GM18499 (cell line): Measurements from ENCODE around the gene CNNM2.
"Not testable (repeated sequence)": the region's sequence is repeated elsewhere in the genome, so short reads cannot be mapped to it uniquely, and the experiment has no call there.

ENCODE experiments used
- ATAC-seq: cut with Tn5 transposase; IDR thresholded peaks from one replicate; pipeline ENCODE4 v1.9.1; 2021; ENCODE audit warnings: moderate number of reproducible peaks; ENCODE audit not compliant: insufficient read depth, unreplicated experiment

CNNM2 gene

GRCh38 chr10:102923601-102924000, 5.5 kb downstream of the CNNM2 start:
- no peak for ATAC-seq

DNA sequence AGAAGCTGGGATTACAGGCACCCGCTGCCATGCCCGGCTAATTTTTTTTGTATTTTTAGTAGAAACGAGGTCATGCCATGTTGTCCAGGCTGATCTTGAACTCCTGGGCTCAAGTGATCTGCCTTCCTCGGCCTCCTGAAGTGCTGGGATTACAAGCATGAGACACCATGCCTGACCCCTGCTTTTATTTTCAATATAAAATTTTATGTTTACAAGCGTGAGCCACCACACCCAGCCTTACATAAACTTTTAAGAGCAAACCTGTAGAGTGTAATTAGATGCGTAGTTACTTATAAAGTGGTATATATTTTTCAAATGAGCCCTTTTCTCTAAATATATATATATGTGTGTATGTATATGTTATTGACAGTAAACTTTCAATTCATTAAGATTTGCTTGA, 8.7 kb downstream of the CNNM2 start:
- no peak for ATAC-seq

DNA sequence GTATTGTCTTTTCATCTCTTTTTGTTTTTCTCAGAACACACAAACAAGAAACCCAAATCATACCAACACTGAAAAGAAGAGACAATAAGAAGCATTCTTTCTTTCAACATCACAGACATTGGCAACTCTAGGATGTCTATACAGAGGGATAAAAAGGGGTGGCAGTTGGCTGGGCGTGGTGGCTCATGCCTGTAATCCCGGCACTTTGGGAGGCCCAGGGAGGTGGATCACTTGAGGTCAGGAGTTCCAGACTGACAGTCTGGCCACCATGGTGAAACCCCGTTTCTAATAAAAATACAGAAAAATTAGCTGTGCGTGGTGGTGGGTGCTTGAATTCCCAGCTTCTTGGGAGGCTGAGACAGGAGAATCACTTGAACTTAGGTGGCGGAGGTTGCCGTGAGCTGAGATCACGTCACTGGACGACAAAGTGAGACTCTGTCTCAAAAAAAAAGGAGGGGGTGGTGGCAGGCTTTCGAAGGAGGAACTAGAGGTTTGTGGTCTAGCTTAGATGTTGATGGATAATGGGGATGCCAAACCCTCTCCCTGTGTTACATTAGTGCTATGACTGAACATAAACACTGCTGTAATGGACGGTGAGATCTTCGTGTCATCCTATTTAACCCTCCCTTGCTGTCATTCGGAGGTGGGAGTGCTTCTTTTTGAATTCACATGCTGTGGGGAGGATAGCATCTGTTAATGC, 9.4 kb downstream of the CNNM2 start:
- ATAC-seq = no peak

DNA sequence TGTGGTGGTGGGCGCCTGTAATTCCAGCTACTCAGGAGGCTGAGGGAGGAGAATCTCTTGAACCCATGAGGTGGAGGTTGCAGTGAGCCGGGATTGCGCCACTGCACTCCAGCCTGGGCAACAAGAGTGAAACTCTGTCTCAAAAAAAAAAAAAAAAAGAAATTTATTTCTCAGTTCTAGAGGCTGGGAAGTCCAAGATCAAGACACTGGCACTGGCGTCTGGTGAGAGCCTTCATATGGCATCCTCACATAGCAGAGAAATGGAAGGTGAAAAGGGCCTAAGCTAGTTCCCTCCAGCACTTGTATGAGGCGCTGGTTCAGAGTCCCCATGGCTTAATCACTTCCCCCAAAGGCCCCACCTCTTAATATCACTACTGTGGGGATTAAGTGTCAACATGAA, 10.3 kb downstream of the CNNM2 start:
- not testable (repeated sequence) for ATAC-seq

DNA sequence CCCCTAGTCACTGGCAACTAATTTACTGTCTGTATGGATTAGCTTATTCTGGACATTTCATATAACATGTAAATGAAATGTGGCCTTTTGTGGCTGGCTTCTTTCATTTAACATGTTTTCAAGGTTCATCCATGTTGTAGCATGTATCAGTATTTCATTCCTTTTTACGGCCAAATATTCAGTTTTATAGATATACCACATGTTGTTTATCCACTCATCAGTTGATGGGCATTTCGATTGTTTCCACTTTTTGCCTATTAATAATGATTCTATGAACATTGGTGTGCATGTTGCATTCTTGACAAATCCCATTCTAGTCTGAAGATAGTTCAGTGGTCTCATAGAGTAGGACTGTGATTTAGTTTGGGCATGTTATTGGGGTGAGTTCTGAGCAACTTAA, 12.6 kb downstream of the CNNM2 start:
- ATAC-seq = no peak

DNA sequence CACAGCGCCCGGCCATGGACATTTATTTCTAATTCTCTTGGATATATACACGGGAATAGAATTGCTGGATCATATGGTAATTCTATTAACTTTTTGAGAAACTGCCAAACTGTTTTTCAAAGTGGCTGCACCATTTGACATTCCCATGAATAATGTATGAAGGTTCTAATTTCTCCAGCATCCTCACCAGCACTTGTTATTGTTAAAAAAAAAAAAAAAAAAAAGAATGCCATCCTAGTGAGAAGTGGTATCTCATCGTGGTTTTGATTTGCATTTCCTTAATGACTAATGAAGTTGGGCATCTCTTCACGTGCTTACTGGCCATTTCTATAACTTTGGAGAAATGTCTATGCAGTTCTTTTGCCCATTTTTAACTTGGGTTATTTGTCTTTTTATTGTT, 13.5 kb downstream of the CNNM2 start:
- ATAC-seq = no peak

- ATAC-seq = no peak
Measured at GRCh38 chr10:102935505-102935904, 17.4 kb downstream of the CNNM2 start.

GRCh38 chr10:102935939-102936605, 18.0 kb downstream of the CNNM2 start:
- ATAC-seq = no peak

DNA sequence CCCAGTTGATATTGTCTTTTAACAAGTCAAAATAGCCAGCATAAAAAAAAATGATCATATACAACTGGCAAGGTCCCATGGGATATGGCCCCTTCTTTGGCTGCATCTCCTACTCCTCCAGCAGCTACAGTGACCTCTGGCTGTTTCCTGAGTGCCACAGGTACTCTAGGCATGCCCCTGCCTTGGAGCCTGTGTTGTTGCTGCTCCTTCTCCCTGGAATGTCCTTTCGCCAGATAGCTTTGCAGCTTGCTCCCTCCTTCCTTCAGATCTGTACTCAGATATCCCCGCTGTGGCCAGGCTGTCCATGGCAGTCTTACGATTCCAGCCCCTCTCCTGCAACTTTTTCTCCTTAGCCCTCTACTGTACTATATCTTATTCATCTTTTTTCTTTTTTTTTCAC, 23.3 kb downstream of the CNNM2 start:
- ATAC-seq = no peak

- ATAC-seq = no peak
Measured at GRCh38 chr10:102945449-102945848, 27.4 kb downstream of the CNNM2 start.

- no peak for ATAC-seq
Measured at GRCh38 chr10:102945962-102946361, 27.9 kb downstream of the CNNM2 start.

DNA sequence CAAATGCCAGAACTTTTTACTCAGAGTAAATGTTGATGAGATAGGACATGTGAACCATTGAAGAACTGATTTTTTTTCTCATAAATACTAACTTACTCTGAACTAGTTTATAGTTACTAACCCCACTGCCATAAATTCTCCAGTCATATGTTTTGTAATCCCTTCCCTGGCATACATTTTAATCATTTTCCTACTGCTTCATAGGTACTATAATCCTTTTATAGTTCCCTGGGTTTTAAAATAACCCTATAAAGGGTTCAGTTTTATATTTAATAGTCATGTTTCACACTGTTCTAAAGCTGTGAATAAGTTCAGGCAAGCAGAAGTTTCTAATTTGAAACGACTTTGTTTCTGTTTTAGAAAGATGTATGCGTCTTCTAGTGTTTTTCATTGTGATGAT, 28.9 kb downstream of the CNNM2 start:
- no peak for ATAC-seq

GRCh38 chr10:102948176-102948575, 30.1 kb downstream of the CNNM2 start:
- no peak for ATAC-seq

- ATAC-seq = no peak
Measured at GRCh38 chr10:102948786-102949185, 30.7 kb downstream of the CNNM2 start.

- no peak for ATAC-seq
Measured at GRCh38 chr10:102949916-102950315, 31.8 kb downstream of the CNNM2 start.

DNA sequence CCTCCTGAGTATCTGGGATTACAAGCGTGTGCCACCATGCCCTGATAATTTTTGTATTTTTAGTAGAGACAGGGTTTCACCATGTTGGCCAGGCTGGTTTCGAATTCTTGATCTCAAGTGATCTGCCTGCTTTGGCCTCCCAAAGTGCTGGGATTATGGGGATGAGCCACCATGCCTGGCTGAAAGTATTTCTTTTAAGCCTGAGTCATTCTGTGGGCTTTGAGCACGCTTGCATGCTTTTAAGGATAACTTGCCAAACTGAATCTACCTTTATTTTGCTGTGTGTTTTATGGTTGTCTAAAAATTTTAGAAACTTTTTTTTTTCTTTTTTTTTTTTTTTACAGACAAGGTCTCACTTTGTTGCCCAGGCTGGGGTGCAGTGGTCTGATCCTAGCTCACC, 33.2 kb downstream of the CNNM2 start:
- ATAC-seq = no peak

- ATAC-seq = no peak
Measured at GRCh38 chr10:102959360-102959759, 41.3 kb downstream of the CNNM2 start.

GRCh38 chr10:102960157-102960556, 42.1 kb downstream of the CNNM2 start:
- no peak for ATAC-seq

DNA sequence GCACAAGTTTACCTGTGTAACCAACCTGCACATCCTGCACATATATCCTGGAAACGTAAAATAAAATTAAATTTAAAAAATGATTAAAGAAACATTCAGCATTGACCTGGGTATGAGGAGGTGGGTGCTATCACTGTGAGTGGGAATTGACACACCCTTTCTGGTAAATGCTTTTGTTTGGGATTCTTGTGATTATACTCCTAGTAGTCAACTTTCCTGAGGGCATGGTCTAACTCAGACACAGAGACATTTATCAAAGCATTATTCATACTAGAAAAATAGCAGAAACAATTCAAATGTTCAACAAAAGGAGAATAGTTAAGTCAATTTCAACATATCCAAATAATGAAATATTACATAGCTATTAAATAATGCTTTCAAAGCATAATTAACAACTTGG, 44.2 kb downstream of the CNNM2 start:
- no peak for ATAC-seq

DNA sequence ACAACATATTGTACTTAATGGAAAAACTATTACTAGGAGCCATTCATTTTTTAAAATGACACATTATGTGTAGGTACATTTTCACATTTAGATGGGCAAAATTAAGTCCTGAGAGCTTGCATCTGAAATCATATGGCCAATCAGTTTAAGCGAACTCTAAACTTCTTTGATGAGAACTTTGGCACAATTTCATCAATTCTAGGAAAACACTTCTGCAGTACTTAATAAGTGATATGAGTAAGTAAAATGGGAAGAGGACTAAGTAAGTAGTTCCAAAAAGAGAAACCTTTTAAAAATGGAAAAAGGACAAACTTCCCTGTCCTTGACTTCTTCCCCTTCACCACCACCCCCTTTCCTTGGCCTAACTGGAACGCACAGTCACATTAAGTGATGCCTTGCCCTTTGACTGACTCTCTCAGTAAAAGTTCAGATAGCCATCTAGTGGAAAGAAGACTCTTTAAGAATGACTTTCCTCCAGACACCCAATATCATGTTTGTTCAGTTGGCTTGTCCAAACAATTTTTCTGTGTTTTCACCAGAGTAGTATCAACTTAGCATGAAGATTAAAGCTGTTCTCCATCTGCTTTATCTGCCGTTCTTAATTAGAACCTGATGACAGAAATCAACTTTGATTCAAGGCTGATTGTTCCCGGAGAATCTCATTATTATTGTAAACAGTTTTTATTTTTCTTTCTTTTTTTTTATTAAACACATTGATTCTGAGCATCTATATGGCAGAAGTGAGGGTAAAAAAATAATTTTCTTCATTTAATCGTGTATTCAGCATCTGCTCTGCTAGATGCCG, 45.1 kb downstream of the CNNM2 start:
- no peak for ATAC-seq

GRCh38 chr10:102963756-102964025, 45.6 kb downstream of the CNNM2 start:
- ATAC-seq = no peak

DNA sequence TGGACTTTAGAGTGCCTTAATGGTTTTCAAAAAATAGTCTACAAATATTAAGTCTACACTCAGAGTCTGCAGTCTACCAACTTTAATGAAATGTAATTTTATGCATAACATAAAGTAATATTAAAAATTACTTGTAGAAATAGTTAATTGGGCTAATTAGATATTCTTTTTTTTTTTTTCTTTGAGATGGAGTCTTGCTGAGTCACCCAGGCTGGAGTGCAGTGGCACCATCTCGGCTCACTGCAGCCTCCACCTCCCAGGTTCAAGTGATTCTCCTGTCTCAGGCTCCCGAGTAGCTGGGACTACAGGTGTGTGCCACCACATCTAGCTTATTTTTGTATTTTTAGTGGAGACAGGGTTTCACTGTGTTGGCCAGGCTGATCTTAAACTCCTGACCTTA, 46.0 kb downstream of the CNNM2 start:
- ATAC-seq = not testable (repeated sequence)
